Activated T-cell treated with anti-CD3 and anti-CD28 coated beads for 1 hour (primary cell): ENCODE results near the gene VASN.

Experiments
- DNase-seq: peaks from one replicate; pipeline ENCODE4 v3.0.0-alpha.2; 2020; ENCODE audit warnings: low read depth

Gene VASN

DNA sequence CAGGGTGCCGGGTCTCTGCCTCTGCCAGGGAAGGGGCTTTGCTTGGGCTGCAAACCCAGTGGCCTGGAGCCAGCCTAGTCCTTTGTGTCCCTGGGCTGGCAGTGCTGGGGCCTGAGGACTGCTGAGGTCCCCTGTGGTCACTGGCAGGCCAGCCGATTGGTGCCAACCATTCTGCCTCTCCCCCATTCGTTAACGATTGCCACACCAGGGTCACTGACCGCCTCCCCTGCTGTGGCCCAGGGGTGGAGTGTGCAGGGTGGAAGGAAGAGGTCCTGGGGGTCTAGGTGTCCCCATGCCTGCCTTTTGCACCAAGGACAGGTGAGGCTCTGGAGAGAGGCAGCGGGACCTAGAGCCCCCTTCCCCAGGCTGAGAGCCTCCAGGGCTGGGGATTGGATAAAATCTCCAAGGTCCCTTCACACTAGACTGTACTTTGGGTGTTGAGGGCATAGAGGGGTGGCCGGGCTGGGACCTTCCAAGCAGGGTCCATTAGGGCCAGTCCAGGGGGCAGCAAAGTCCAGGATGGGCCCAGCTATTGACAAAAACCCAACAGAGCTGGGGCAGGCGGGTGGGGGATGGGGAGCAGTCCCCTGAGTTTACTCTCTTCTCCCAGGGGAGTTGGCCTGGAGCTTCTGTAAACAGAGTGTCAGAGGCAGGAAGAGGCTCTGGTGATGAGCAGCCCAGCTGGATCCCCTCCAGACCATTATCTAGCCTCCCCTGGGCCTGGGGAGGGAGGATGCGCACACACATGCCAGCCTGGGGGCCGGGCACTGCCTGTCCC is 1.1 kb downstream of the VASN start:
- DNase-seq = no peak

DNA sequence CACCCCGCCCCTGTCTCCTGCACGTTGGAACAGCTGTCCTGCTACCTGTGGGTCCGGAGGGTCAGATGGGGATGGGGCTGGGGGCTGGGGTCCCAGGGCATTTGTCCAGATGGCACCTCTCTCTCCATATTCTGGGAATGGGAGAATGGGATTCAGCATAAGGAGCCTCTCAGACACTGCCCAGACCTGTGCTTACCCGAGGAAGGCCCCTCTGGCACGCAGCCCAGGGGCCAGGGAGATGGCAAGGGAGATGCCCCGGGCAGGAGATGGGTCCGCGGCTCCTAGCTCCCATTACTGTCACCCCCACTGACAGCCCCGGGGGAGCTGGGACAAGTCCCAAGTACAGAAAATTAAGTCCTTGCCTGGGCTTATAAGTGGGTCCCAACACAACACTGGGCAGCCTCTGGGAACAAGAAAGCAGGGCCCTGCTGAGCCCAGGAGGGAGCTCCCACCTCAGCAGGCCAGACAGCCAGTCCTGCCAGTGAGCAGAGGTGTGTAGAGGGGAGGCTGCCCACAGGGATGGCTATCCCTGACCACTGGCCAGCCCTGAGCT is 1.8 kb downstream of the VASN start:
- DNase-seq = no peak

DNA sequence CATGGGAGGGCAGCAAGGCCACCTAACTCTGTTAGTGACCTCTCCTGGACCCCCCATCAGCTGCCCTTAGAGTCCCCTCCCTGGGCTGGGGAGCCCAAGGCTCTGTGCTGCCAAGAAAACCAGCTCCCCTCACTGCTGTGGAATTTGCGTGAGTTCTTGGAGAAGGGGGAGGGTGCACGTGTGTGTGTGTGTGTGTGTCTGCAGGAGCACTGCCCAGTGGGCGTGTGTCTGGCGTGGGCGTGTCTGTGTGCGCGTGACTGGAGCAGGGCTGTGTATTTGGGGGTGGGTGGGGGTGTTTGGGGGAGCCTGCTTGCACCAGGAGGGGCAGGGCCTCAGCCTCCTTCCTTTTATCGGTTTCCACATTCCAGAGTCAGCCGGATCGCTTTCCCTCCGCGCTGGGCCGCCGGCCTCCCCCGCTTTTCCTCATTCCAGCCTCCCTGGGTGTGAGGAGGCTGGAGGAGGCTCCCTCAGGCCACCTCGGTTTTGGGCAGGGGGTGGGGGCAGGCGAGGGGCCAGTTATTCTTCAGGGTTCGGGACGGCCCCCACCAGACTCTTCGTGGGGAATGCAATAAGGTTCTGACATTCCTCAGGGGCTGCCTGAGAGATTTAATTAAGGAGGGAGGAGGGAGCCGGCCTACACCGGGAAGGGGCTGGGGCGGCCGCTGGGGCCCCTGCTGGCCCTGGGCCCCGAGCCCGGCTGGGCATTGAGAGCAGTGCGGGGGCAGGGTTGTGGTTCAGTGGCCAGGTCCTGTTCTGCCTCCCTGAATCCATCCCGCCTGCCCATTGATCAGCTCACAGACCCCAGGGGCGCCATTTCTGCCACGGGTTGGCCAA is 2.5 kb downstream of the VASN start:
- DNase-seq = no peak

DNA sequence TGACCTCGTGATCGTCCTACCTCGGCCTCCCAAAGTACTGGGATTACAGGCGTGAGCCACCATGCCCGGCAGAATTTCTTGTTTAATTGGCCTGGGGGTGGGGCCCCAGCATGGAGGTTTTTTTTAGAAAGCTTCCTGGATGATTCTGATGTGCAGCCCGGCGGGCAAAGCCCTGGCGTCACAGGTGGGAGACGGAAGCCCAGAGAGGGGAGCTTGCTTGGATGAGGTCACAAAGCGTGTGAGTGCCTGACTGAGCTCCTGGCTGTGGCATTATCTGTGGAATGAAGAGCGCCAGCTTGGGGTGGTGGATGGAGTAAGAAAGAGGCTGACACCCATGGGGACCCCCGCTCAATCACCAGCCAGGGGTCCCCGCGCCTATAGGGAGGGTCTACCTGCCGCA is 4.1 kb downstream of the VASN start:
- DNase-seq = no peak

DNA sequence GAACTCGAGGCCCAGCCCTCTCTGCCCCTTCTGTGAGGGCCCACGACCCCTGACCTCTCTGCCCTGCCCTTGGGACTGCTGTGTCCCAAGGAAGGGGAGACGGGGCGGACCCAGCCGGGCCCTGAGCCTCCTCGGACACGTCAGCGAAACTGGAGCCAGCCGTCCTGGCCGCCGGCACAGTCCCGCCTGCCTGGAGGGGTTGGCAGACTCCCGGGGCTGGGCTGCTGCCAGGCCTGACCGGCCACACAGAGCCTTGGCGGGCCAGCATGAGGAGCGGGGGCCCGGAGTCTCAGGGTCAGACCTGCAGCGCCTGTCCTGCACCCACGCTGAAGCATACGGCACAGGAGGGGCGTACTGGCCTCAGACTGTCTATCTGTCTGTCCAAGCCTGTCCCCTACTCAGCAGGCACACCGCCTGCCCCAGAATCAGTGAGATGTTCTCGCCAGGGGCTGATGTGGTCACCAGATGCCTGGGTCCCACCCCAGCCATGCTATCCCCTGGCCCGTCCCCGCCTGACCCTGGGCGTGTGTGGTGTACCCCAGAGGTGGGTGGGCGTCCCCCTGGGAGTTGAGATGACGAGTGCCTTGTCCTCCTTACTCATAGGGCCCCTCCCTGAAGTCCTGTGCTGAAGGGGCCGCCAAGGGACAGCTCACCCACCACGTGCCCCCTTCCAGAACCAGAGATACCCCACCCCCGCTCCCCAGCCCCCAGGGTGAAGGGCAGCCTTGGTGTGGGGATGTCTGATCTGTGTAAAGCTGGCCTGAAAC is 4.7 kb downstream of the VASN start:
- DNase-seq = no peak

DNA sequence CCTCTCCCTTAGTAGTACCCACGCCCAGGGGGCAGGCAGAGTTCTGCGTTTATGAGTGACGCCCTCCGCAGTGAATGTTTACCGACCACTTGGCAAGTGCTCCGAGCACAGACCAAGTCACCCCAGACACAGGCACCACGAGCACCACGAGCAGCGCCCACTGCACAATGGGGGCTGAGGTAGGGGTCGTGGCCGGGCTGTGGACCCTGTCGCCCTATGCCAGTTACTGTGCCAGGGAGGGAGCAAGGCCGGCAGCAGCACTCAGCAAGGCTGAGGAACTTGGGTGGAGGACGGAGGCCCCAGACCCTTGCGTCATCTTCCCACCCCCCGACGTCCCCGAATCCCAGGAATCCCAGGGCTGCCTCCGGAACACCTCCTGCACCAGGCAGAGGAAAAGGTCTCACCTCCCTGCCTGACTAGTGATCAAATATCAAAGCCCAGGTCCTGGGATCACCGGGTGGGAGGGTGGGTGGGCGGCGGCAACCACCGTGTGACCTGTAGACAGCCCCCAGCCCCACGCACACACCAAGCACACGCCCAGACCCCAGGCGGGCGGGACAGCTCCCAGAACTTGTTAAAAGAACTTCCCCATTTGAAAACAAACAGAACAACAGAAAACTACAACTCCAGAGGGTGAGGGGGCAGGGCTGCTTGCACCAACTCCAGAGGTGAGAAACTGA is 5.4 kb downstream of the VASN start:
- no peak for DNase-seq

DNA sequence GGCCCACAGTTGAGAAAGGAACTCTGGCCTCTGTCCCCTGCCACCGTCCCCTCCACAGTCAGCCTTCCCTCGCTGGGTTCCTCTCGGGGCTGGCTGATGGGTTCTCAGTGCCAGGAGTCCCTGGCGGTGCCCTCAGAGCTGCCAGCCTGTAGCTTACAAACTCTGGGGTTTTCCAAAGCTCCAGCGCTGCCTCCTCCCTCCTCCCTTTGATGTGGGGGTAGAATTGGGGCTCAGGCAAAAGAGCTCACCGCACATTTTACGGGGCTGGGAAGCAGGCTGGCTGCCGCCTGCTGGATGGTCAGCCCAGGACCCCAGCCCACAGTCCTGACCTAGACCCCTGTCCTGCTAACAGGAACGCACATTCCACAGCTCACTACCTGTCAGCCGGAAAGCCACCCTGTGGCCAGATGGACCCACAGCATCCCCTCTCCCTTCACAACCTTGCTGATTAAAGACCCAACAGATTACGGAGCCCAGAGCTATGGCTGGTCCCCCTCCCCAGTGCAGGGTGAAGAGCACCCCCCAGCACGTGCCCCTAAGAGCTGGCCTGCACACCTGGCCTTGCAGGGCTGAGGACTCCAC is 6.0 kb downstream of the VASN start:
- no peak for DNase-seq

DNA sequence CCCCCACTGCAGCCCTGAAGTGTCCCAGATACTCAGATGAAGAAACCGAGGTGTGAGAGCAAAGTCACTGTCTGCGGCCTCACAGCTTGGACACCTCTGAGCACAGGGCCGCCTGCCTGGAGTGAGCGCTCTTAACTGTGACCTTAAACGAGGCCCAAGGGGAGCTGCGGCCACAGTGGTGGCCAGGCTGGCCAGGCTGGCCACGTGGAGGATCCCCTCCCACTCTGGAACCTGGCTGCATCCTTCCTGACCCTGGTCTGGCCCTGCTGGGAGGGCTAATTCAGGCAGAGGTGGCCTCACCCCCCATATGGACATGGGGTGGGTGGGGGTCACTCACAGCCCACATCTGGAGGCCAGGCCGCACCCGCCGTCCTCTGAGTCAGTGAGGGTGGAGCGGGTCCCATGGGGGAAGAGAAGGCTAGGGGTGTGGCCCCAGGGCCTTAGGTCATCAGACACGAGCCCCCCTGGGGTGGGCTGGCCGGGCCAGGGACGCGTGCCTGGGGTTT is 6.6 kb downstream of the VASN start:
- no peak for DNase-seq

DNA sequence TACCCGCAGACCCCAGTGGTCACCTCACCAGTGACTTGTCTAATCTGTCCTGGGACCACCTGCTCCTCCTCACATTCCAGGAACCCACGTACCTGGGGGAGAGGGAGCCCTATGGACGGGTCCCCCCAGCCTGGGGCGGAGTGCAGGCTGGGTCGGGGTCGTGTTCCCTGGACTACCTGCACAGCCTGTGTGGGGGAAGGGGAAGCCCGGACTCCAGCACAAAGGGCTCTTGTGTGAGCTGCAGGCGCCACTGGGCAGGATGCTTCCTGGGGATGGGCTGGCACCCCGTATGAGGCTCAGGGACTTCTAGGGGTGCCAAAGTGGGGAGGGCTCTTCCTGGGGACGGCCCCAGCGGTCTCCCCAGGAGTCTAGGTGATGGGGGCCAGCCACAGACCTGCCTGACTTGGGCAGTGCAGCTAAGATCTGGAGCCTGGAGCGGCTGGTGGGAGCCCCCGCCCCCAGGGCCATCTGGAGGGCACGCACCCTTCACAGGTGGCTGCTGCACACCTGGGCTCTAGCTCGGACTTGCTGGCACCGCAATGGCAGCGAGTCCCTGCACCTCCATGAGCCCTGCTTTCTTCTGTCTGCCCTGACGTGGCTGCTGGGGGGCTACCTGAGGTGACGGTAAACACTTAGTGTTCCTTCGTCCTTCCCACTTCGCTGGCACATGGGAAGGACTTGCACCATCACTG is 7.5 kb downstream of the VASN start:
- DNase-seq = no peak

DNA sequence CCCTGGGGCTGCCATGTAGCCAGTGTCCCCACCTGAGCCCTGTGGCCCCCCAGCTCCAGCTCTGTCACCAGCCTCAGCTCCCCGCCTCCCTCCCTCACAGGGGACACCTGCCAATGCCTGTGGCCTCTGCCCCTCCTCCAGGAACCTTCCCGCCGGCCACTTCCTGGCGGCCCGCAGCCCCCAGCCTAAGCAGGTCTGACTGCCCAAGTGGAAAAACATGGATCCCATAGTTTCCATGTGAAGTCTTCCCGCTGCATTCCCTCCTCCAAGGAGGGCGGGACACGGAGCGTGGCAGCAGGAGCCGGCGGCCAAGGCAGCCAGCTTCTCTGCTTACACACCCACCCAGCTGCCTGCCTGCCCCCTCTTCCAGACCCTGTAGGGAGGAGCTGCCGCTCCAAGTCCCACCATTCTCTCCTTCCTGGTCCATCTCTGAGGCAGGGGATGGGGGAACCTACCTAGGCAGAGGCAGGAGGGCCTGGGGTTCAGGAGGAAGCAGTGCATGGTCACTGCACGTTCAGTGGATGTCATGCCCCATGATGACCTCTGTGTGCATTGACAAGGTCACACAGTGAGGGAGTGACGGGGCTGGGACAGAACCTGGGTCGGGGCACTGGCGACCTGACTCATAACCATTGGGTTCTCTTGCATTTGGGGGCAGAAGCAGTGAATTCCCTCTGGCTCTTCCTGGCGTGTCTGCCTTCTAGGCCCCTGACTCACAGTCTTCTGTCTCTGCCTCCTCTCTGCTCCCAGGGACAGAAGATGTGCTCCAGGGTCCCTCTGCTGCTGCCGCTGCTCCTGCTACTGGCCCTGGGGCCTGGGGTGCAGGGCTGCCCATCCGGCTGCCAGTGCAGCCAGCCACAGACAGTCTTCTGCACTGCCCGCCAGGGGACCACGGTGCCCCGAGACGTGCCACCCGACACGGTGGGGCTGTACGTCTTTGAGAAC is 8.7 kb downstream of the VASN start:
- no peak for DNase-seq

DNA sequence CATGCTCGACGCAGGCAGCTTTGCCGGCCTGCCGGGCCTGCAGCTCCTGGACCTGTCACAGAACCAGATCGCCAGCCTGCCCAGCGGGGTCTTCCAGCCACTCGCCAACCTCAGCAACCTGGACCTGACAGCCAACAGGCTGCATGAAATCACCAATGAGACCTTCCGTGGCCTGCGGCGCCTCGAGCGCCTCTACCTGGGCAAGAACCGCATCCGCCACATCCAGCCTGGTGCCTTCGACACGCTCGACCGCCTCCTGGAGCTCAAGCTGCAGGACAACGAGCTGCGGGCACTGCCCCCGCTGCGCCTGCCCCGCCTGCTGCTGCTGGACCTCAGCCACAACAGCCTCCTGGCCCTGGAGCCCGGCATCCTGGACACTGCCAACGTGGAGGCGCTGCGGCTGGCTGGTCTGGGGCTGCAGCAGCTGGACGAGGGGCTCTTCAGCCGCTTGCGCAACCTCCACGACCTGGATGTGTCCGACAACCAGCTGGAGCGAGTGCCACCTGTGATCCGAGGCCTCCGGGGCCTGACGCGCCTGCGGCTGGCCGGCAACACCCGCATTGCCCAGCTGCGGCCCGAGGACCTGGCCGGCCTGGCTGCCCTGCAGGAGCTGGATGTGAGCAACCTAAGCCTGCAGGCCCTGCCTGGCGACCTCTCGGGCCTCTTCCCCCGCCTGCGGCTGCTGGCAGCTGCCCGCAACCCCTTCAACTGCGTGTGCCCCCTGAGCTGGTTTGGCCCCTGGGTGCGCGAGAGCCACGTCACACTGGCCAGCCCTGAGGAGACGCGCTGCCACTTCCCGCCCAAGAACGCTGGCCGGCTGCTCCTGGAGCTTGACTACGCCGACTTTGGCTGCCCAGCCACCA is 9.7 kb downstream of the VASN start:
- no peak for DNase-seq

DNA sequence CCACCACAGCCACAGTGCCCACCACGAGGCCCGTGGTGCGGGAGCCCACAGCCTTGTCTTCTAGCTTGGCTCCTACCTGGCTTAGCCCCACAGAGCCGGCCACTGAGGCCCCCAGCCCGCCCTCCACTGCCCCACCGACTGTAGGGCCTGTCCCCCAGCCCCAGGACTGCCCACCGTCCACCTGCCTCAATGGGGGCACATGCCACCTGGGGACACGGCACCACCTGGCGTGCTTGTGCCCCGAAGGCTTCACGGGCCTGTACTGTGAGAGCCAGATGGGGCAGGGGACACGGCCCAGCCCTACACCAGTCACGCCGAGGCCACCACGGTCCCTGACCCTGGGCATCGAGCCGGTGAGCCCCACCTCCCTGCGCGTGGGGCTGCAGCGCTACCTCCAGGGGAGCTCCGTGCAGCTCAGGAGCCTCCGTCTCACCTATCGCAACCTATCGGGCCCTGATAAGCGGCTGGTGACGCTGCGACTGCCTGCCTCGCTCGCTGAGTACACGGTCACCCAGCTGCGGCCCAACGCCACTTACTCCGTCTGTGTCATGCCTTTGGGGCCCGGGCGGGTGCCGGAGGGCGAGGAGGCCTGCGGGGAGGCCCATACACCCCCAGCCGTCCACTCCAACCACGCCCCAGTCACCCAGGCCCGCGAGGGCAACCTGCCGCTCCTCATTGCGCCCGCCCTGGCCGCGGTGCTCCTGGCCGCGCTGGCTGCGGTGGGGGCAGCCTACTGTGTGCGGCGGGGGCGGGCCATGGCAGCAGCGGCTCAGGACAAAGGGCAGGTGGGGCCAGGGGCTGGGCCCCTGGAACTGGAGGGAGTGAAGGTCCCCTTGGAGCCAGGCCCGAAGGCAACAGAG is 10.5 kb downstream of the VASN start:
- no peak for DNase-seq

DNA sequence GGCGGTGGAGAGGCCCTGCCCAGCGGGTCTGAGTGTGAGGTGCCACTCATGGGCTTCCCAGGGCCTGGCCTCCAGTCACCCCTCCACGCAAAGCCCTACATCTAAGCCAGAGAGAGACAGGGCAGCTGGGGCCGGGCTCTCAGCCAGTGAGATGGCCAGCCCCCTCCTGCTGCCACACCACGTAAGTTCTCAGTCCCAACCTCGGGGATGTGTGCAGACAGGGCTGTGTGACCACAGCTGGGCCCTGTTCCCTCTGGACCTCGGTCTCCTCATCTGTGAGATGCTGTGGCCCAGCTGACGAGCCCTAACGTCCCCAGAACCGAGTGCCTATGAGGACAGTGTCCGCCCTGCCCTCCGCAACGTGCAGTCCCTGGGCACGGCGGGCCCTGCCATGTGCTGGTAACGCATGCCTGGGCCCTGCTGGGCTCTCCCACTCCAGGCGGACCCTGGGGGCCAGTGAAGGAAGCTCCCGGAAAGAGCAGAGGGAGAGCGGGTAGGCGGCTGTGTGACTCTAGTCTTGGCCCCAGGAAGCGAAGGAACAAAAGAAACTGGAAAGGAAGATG is 11.2 kb downstream of the VASN start:
- DNase-seq = no peak

DNA sequence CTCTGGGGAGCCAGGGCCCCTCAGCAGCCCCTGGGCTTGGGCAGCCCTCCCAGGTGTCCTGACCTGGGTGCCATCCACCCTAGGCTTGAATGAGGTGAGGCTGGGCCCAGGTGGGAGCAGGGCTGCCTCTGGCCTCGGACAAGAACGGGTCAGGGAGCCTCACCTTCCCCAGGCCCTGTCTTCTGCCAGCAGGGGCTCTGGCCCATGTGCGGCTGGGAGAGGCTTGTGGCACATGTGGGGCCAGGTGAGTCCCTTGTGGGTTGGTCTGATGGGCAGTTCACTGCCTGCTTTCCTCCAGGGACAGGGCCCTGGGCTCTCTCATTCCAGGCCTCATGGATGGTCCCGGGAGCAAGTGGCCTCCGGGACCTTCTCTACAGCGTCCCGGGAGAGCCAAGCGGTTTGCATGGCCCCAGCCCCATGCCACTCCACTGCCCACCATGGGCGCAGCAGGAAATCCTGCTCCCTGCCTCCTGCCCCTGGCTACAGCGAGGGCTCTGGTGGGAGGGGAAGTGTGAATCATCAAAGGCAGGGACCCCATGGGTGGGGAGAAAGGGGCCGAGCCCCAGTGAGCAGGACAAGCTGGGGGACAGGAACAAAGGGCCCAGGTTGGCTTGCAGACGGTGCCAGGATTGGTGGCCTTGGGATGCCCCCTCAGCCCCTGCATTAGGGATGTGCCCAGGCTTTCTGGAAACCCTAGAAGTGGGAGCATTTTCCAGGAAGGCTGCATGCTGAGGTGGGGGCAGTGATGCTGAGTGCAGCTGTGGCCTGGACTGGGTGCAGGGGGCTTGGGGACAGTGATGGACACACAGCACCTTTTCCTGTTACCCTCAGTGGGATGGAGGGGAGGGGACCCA is 12.2 kb downstream of the VASN start:
- no peak for DNase-seq

DNA sequence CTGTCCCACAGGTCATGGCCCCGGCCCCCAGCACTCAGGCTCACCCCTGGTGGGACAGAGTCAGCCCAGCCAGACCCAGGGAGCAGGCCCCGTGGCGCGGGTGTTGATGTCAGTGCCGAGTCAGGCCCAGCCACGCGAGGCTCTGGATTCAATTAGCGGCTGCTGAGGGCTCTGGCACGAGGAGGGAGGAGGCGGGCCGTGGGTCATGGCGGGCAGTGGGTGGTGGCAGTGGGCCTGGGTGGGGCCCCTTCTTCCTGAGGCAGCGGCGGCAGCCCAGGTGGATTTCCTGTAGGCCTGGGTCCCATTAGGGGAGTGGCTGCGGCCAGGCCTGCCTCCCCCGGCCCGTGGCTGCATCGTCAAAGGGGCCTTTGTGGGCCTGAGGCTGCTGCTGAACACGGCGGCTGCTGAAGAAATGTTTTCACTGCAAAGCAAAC is 12.9 kb downstream of the VASN start:
- DNase-seq = no peak
